ENCODE measurements around the gene ABCB11. TPM values are rescaled to one million over a fixed set of nuclear protein-coding genes. Genes with fewer than 3 reads are reported as not detected.

The ABCB11 gene
- polyA plus RNA-seq, 4 donors = 0.31 TPM; not detected in 3

- no peak for DNase-seq (ENCODE audit: low read depth in 4 of 4, low spot score in 3 of 4)
Observed at GRCh38 chr2:169010633-169011460, 20.3 kb downstream of the ABCB11 start.

- no peak for DNase-seq (ENCODE audit: low read depth in 4 of 4, low spot score in 3 of 4)
Observed at GRCh38 chr2:169009865-169010579, 21.1 kb downstream of the ABCB11 start.

- no peak for DNase-seq (ENCODE audit: low read depth in 4 of 4, low spot score in 3 of 4)
Observed at GRCh38 chr2:169007941-169008340, 23.2 kb downstream of the ABCB11 start.

GRCh38 chr2:169007356-169007755 is 23.8 kb downstream of the ABCB11 start:
- no peak for DNase-seq (ENCODE audit: low read depth in 4 of 4, low spot score in 3 of 4)

GRCh38 chr2:169006665-169007064 is 24.5 kb downstream of the ABCB11 start:
- DNase-seq (ENCODE audit: low read depth in 4 of 4, low spot score in 3 of 4) = no peak

- no peak for DNase-seq (ENCODE audit: low read depth in 4 of 4, low spot score in 3 of 4)
Observed at GRCh38 chr2:169005994-169006393, 25.1 kb downstream of the ABCB11 start.

GRCh38 chr2:169005080-169005598 is 26.0 kb downstream of the ABCB11 start:
- DNase-seq (ENCODE audit: low read depth in 4 of 4, low spot score in 3 of 4) = no peak

- no peak for DNase-seq (ENCODE audit: low read depth in 4 of 4, low spot score in 3 of 4)
Observed at GRCh38 chr2:169002161-169002738, 28.9 kb downstream of the ABCB11 start.

GRCh38 chr2:169001116-169001815 is 29.9 kb downstream of the ABCB11 start:
- no peak for DNase-seq (ENCODE audit: low read depth in 4 of 4, low spot score in 3 of 4)

GRCh38 chr2:168999668-169000213 is 31.4 kb downstream of the ABCB11 start:
- DNase-seq (ENCODE audit: low read depth in 4 of 4, low spot score in 3 of 4) = no peak

- DNase-seq (ENCODE audit: low read depth in 4 of 4, low spot score in 3 of 4) = no peak
Observed at GRCh38 chr2:168998609-168999211, 32.4 kb downstream of the ABCB11 start.

- no peak for DNase-seq (ENCODE audit: low read depth in 4 of 4, low spot score in 3 of 4)
Observed at GRCh38 chr2:168997794-168998193, 33.3 kb downstream of the ABCB11 start.

GRCh38 chr2:168997118-168997521 is 34.0 kb downstream of the ABCB11 start:
- DNase-seq (ENCODE audit: low read depth in 4 of 4, low spot score in 3 of 4) = no peak

- no peak for DNase-seq (ENCODE audit: low read depth in 4 of 4, low spot score in 3 of 4)
Observed at GRCh38 chr2:168995744-168996143, 35.4 kb downstream of the ABCB11 start.

GRCh38 chr2:168993538-168993937 is 37.6 kb downstream of the ABCB11 start:
- DNase-seq (ENCODE audit: low read depth in 4 of 4, low spot score in 3 of 4) = no peak

GRCh38 chr2:168992591-168993349 is 38.4 kb downstream of the ABCB11 start:
- no peak for DNase-seq (ENCODE audit: low read depth in 4 of 4, low spot score in 3 of 4)

GRCh38 chr2:168992026-168992425 is 39.1 kb downstream of the ABCB11 start:
- no peak for DNase-seq (ENCODE audit: low read depth in 4 of 4, low spot score in 3 of 4)

GRCh38 chr2:168988755-168989154 is 42.4 kb downstream of the ABCB11 start:
- no peak for DNase-seq (ENCODE audit: low read depth in 4 of 4, low spot score in 3 of 4)

- DNase-seq (ENCODE audit: low read depth in 4 of 4, low spot score in 3 of 4) = no peak
Observed at GRCh38 chr2:168986398-168986943, 44.7 kb downstream of the ABCB11 start.

All from left renal pelvis (tissue), 4 donors.